ENCODE results near the gene HSP90B1.

HSP90B1 gene

GRCh38 chr12:103929784-103930033, 501 bp upstream of the HSP90B1 start:
- DNase-seq (ENCODE audit: low read depth): no peak

GRCh38 chr12:103930787-103931735, 851 bp downstream of the HSP90B1 start:
- no peak for DNase-seq (ENCODE audit: low read depth)

GRCh38 chr12:103933237-103933636, 3.0 kb downstream of the HSP90B1 start:
- DNase-seq (ENCODE audit: low read depth): no peak

- DNase-seq (ENCODE audit: low read depth): no peak
Observed at GRCh38 chr12:103936679-103937078, 6.5 kb downstream of the HSP90B1 start.

- no peak for DNase-seq (ENCODE audit: low read depth)
Observed at GRCh38 chr12:103944964-103945363, 14.8 kb downstream of the HSP90B1 start.

GRCh38 chr12:103947871-103948555, 17.8 kb downstream of the HSP90B1 start:
- DNase-seq (ENCODE audit: low read depth): no peak

- DNase-seq (ENCODE audit: low read depth): no peak
Observed at GRCh38 chr12:103948746-103949406, 18.7 kb downstream of the HSP90B1 start.

GRCh38 chr12:103952497-103952896, 22.3 kb downstream of the HSP90B1 start:
- no peak for DNase-seq (ENCODE audit: low read depth)

GRCh38 chr12:103955811-103956508, 25.8 kb downstream of the HSP90B1 start:
- DNase-seq (ENCODE audit: low read depth): no peak

- DNase-seq (ENCODE audit: low read depth): no peak
Observed at GRCh38 chr12:103956509-103957027, 26.4 kb downstream of the HSP90B1 start.

- DNase-seq (ENCODE audit: low read depth): no peak
Observed at GRCh38 chr12:103957865-103958388, 27.7 kb downstream of the HSP90B1 start.

GRCh38 chr12:103958621-103959020, 28.4 kb downstream of the HSP90B1 start:
- DNase-seq (ENCODE audit: low read depth): no peak

GRCh38 chr12:103960616-103961227, 30.5 kb downstream of the HSP90B1 start:
- DNase-seq (ENCODE audit: low read depth): no peak

GRCh38 chr12:103962493-103962892, 32.3 kb downstream of the HSP90B1 start:
- DNase-seq (ENCODE audit: low read depth): no peak

GRCh38 chr12:103964805-103965204, 34.6 kb downstream of the HSP90B1 start:
- DNase-seq (ENCODE audit: low read depth): no peak

GRCh38 chr12:103965255-103965589, 35.0 kb downstream of the HSP90B1 start:
- DNase-seq (ENCODE audit: low read depth): no peak

- peak; percentile 94 for DNase-seq (ENCODE audit: low read depth)
Observed at GRCh38 chr12:103965590-103966504, 35.6 kb downstream of the HSP90B1 start, which contains the start of gene TDG. TSS of gene TDG (plus strand) at chr12:103965872. CDS start at chr12:103966038, 166 bp downstream.

GRCh38 chr12:103966736-103967135, 36.5 kb downstream of the HSP90B1 start:
- DNase-seq (ENCODE audit: low read depth): no peak

- DNase-seq (ENCODE audit: low read depth): no peak
Observed at GRCh38 chr12:103969391-103969790, 39.2 kb downstream of the HSP90B1 start.

GRCh38 chr12:103973909-103974308, 43.7 kb downstream of the HSP90B1 start:
- DNase-seq (ENCODE audit: low read depth): no peak

All from stimulated activated CD8-positive, alpha-beta memory T cell treated with anti-CD3 and anti-CD28 coated beads, Interleukin-12 subunit alpha, Interleukin-12 subunit beta, amount 100 ng/mL, for 1 hour (primary cell).